IMR-90 (cell line): ENCODE results near the gene RPL18. TPM values are rescaled to one million over a fixed set of nuclear protein-coding genes. Genes with fewer than 3 reads are reported as not detected.

ENCODE experiments used
- ATAC-seq: fragments of 200-7000 bp; cut with Tn5 transposase; 2 replicates; pipeline ENCODE4 v1.9.1; 2020; ENCODE audit warnings: low read depth, mild to moderate bottlenecking, moderate library complexity
- BruUV-seq: library from RNA; stranded (reverse); fragments of 400-500 nt; replicated peaks from 2 replicates; lab custom pipeline; 2021; lab: Mats Ljungman, UMichigan
- CTCF ChIA-PET: fragments of 300-600 bp; formaldehyde crosslinking; extraction: SDS; loops from one replicate; lab custom pipeline; 2021; ENCODE audit warnings: antibody characterized with exemption; lab: Yijun Ruan, JAX
- POLR2A ChIA-PET: fragments of 300-600 bp; sonication (Branson Sonifier 250); formaldehyde crosslinking; loops from one replicate; lab custom pipeline; 2022; ENCODE audit warnings: antibody characterized with exemption; ENCODE audit not compliant: unreplicated experiment; lab: Charles Lee
- DNase-seq: peaks from one replicate; pipeline ENCODE4 v3.0.0; 2013
- H2AFZ ChIP-seq: replicated peaks from 2 replicates; pipeline ENCODE3; 2013; ENCODE audit warnings: low read length, mild to moderate bottlenecking; ENCODE audit not compliant: poor library complexity
- H2AK5ac ChIP-seq: 2 replicates; pipeline ENCODE4 v1.6.1; 2013; ENCODE audit warnings: low read depth, low read length, inconsistent platforms
- H2AK9ac ChIP-seq: replicated peaks from 2 replicates; pipeline ENCODE3; 2013; ENCODE audit warnings: mild to moderate bottlenecking, low read depth, low read length, moderate library complexity; ENCODE audit not compliant: poor library complexity
- H2BK120ac ChIP-seq: 2 replicates; pipeline ENCODE4 v1.6.1; 2013; ENCODE audit warnings: low read depth, low read length, inconsistent platforms
- H2BK15ac ChIP-seq: 3 replicates; pipeline ENCODE4 v1.6.1; 2013; ENCODE audit warnings: low read depth, low read length, inconsistent platforms
- H2BK20ac ChIP-seq: 2 replicates; pipeline ENCODE4 v1.6.1; 2013; ENCODE audit warnings: low read depth, mild to moderate bottlenecking, inconsistent platforms, low read length, moderate library complexity
- H2BK5ac ChIP-seq: 2 replicates; pipeline ENCODE4 v1.6.1; 2013; ENCODE audit warnings: mild to moderate bottlenecking, low read depth, low read length, inconsistent platforms; ENCODE audit not compliant: poor library complexity, severe bottlenecking
- H3K14ac ChIP-seq: replicated peaks from 2 replicates; pipeline ENCODE4 v1.6.1; 2013; ENCODE audit warnings: low read depth, low read length, inconsistent platforms
- H3K18ac ChIP-seq: 2 replicates; pipeline ENCODE4 v1.6.1; 2013; ENCODE audit warnings: low read depth, low read length, control low read depth
- H3K23ac ChIP-seq: 2 replicates; pipeline ENCODE4 v1.6.1; 2013; ENCODE audit warnings: low read depth, low read length, inconsistent platforms
- H3K27ac ChIP-seq: 2 replicates; pipeline ENCODE4 v1.5.1; 2013; ENCODE audit warnings: mild to moderate bottlenecking, control low read depth, low read length; ENCODE audit not compliant: insufficient read depth
- H3K27me3 ChIP-seq: 2 replicates; pipeline ENCODE4 v1.6.1; 2013; ENCODE audit warnings: low read length; ENCODE audit not compliant: control insufficient read depth, insufficient read depth
- H3K36me3 ChIP-seq: 2 replicates; pipeline ENCODE4 v1.6.1; 2013; ENCODE audit warnings: low read length, mixed read lengths; ENCODE audit not compliant: control insufficient read depth, insufficient read depth
- H3K4ac ChIP-seq: 2 replicates; pipeline ENCODE4 v1.6.1; 2013; ENCODE audit warnings: low read depth, low read length, inconsistent platforms
- H3K4me1 ChIP-seq: 2 replicates; pipeline ENCODE4 v1.6.1; 2013; ENCODE audit warnings: low read length, mixed read lengths; ENCODE audit not compliant: control insufficient read depth, insufficient read depth
- H3K4me2 ChIP-seq: 2 replicates; pipeline ENCODE4 v1.6.1; 2013; ENCODE audit warnings: low read depth, mild to moderate bottlenecking, control low read depth, low read length, moderate library complexity
- H3K4me3 ChIP-seq: 2 replicates; pipeline ENCODE4 v1.5.1; 2013; ENCODE audit warnings: low read depth, mild to moderate bottlenecking, control low read depth, low read length, moderate library complexity; ENCODE audit not compliant: insufficient read depth
- H3K56ac ChIP-seq: 2 replicates; pipeline ENCODE4 v1.6.1; 2013; ENCODE audit warnings: low read length, inconsistent platforms; ENCODE audit not compliant: insufficient read depth; ENCODE audit errors: extremely low read depth
- H3K79me1 ChIP-seq, 2 experiments: 2 replicates each; pipeline ENCODE4 v1.6.1; 2013; ENCODE audit warnings: low read length in 2 of 2, inconsistent platforms in 1 of 2, low read depth in 1 of 2
- H3K9ac ChIP-seq: 2 replicates; pipeline ENCODE4 v1.6.1; 2013; ENCODE audit warnings: low read depth, low read length, control low read depth
- H3K9me1 ChIP-seq: 2 replicates; pipeline ENCODE4 v1.6.1; 2013; ENCODE audit warnings: low read length, inconsistent platforms; ENCODE audit not compliant: insufficient read depth
- H3K9me3 ChIP-seq: 2 replicates; pipeline ENCODE4 v1.6.1; 2013; ENCODE audit warnings: low read length; ENCODE audit not compliant: control insufficient read depth, insufficient read depth
- H4K20me1 ChIP-seq: 2 replicates; pipeline ENCODE4 v1.6.1; 2013; ENCODE audit warnings: low read length, inconsistent platforms; ENCODE audit not compliant: insufficient read depth
- H4K5ac ChIP-seq: 2 replicates; pipeline ENCODE4 v1.6.1; 2013; ENCODE audit warnings: mild to moderate bottlenecking, low read depth, low read length, control low read depth
- H4K8ac ChIP-seq, 2 experiments: 2 replicates each; pipeline ENCODE4 v1.6.1; 2013; ENCODE audit warnings: low read depth in 2 of 2, low read length in 2 of 2, control low read depth in 1 of 2, inconsistent platforms in 1 of 2
- H4K91ac ChIP-seq: 2 replicates; pipeline ENCODE4 v1.6.1; 2013; ENCODE audit warnings: low read depth, low read length, inconsistent platforms; ENCODE audit not compliant: insufficient read depth
- BHLHE40 ChIP-seq: fragments of 150-350 bp; IDR thresholded peaks from 2 replicates; pipeline ENCODE4 v1.6.1; 2016; ENCODE audit warnings: mild to moderate bottlenecking, low read depth, low read length
- CTCF ChIP-seq: conservative IDR thresholded peaks from 2 replicates; pipeline ENCODE4 v1.5.1; 2012; ENCODE audit warnings: mild to moderate bottlenecking, low read depth, low read length, improper control_type of control experiment
- FOS ChIP-seq: fragments of 150-350 bp; IDR thresholded peaks from 2 replicates; pipeline ENCODE4 v1.6.1; 2016; ENCODE audit warnings: low read depth, low read length
- MAFK ChIP-seq: IDR thresholded peaks from 2 replicates; pipeline ENCODE4 v1.6.1; 2012; ENCODE audit warnings: low read depth, low read length, improper control_type of control experiment
- MAZ ChIP-seq: IDR thresholded peaks from 2 replicates; pipeline ENCODE4 v1.6.1; 2012; ENCODE audit warnings: low read depth, mild to moderate bottlenecking, low read length, improper control_type of control experiment, moderate library complexity, borderline replicate concordance
- MXI1 ChIP-seq: IDR thresholded peaks from 2 replicates; pipeline ENCODE4 v1.6.1; 2012; ENCODE audit warnings: low read depth, mild to moderate bottlenecking, low read length, moderate library complexity, borderline replicate concordance
- POLR2A ChIP-seq: IDR thresholded peaks from 2 replicates; pipeline ENCODE4 v1.6.1; 2012; ENCODE audit warnings: mild to moderate bottlenecking, low read depth, low read length
- RFX5 ChIP-seq: IDR thresholded peaks from 2 replicates; pipeline ENCODE4 v1.8.0; 2012; ENCODE audit warnings: low read depth, mild to moderate bottlenecking, low read length, moderate library complexity
- USF2 ChIP-seq: fragments of 150-350 bp; IDR thresholded peaks from 2 replicates; pipeline ENCODE4 v1.6.1; 2017; ENCODE audit warnings: mild to moderate bottlenecking, antibody characterized with exemption, low read length, low read depth
- WGBS, 2 experiments: methylation state at CpG; one replicate each; pipeline versions ENCODE4 v1.1.5 to v1.1.7; 2013; ENCODE audit warnings: missing lambda C conversion rate in 2 of 2; ENCODE audit not compliant: insufficient read length in 1 of 2; ENCODE audit errors: extremely low coverage in 2 of 2; 5-methylcytosine and 5-hydroxymethylcytosine counted together
- dilution Hi-C: fragments of 300-500 bp; cut with HindIII; formaldehyde crosslinking; loops from one replicate; pipeline ENCODE4 v1.14.3; 2018; ENCODE audit warnings: low sequenced_read_pairs; ENCODE audit not compliant: unreplicated experiment
- in situ Hi-C: fragments of 300-500 bp; cut with MboI; formaldehyde crosslinking; loops from 3 replicates; pipeline ENCODE4 v1.14.3; 2019; ENCODE audit warnings: low sequenced_read_pairs, inconsistent platforms, mixed read lengths
- intact Hi-C: fragments of 100-400 bp; cut with micrococcal nuclease; formaldehyde crosslinking; loops from 2 replicates; pipeline ENCODE4 v1.10.0; 2022
- polyA plus RNA-seq, 3 experiments: library from polyadenylated mRNA; depleted of rRNA; stranded (reverse); fragments of >200 nt; gene quantifications; 2 replicates each; pipeline ENCODE4 v1.2.3, GENCODE V29; 2012; ENCODE audit warnings: low replicate concordance in 1 of 3
- total RNA-seq: library from RNA; depleted of rRNA; stranded (reverse); fragments of >200 nt; gene quantifications from 2 replicates; pipeline ENCODE4 v1.2.3, GENCODE V29; 2012

RPL18 gene
- total and polyA plus RNA-seq, 2 of the 4 experiments (the other 2 are of a cell fraction), result 1,909 to 2,254 TPM

GRCh38 chr19:48629599-48630295, 10.8 kb upstream of the RPL18 start:
- no TSS peak for BruUV-seq
- Histone ChIP-seq H2BK20ac (no peak overlapping the region), H3K9ac (no peak overlapping the region), H2AK9ac (no peak overlapping the region), H3K14ac (no peak overlapping the region), H3K36me3 (peaks cover 6% of the 10 kb centered on the region; the same call in 1 of the 2 replicates), H3K9me1 (peaks cover 18% of the 10 kb centered on the region), H4K5ac (no peak overlapping the region), H3K56ac (no peak overlapping the region), H3K27ac (no peak overlapping the region), H4K8ac (peak overlapping the region in 1 of 2 experiments; percentile 59; a peak in 1 of 4 replicates), H2BK5ac (no peak overlapping the region), H3K79me1 (peaks cover 4 to 17% of the 10 kb centered on the region in 2 experiments), H3K4me3 (no peak overlapping the region), H3K4me2 (no peak overlapping the region), H4K20me1 (no peaks in the 10 kb centered on the region), H3K9me3 (no peaks in the 10 kb centered on the region), H3K18ac (no peak overlapping the region), H2BK15ac (no peak overlapping the region), H2AFZ (peak overlapping the region; percentile 46), H3K4me1 (peaks cover 37% of the 10 kb centered on the region), H3K27me3 (no peaks in the 10 kb centered on the region), H4K91ac (no peak overlapping the region), H3K4ac (no peak overlapping the region), H2AK5ac (peak overlapping the region; percentile 64; the same call in 1 of the 2 replicates), H3K23ac (no peak overlapping the region), H2BK120ac (no peak overlapping the region)
- intact Hi-C loops, result no loop called here
- CTCF ChIA-PET, result no interaction called here
- peak; percentile 10 for ATAC-seq
- in situ Hi-C loops, result no loop called here
- DNase-seq, result no peak
- dilution Hi-C loops, result no loop called here
- WGBS, 2 experiments, result 49% methylated on average over 27 of the region's 48 CpGs; no CpG with 5 or more reads in 1 of the 2 experiments
- POLR2A ChIA-PET, result interaction anchor here (0.5 kb wide), 1 partner anchor 906 kb away, joined by 5 read pairs; no protein-coding TSS in a partner anchor
- TF ChIP-seq RFX5 (no peak), USF2 (no peak), FOS (no peak), MAFK (no peak), MAZ (no peak), MXI1 (no peak), POLR2A (no peak), BHLHE40 (no peak), CTCF (no peak)
